ENCODE results near the gene RASIP1. TPM values are rescaled to one million over a fixed set of nuclear protein-coding genes. Genes with fewer than 3 reads are reported as not detected.
"Not testable (repeated sequence)": the region's sequence is repeated elsewhere in the genome, so short reads cannot be mapped to it uniquely, and the experiment has no call there.

Gene RASIP1
- total and polyA plus RNA-seq, 4 donors: 1.8 to 31.2 (median 9.4) TPM

- 43 to 45% methylated on average over 11 of the region's 11 CpGs for WGBS, 2 donors
- ATAC-seq (ENCODE audit: low FRiP score): peak; percentile 32
Observed at GRCh38 chr19:48724796-48725753, 15.3 kb downstream of the RASIP1 start.

GRCh38 chr19:48722196-48722708 is 18.2 kb downstream of the RASIP1 start:
- H3K9me3 ChIP-seq (ENCODE audit: control insufficient read depth, low read length): no peaks in the 10 kb centered on the region
- WGBS, 2 donors: 80 to 81% methylated on average over 11 of the region's 11 CpGs
- no peak overlapping the region for H3K4me3 ChIP-seq (ENCODE audit: low read length in 2 of 2)
- DNase-seq (no peak), ATAC-seq (ENCODE audit: low FRiP score) (no peak)
- no peak overlapping the region for H3K27ac ChIP-seq (ENCODE audit: low read depth in 1 of 2, low read length in 2 of 2)
- intact Hi-C loops (cut with DNase I): no loop called here
- no peaks in the 10 kb centered on the region for H3K4me1 ChIP-seq (ENCODE audit: control insufficient read depth in 1 of 2, insufficient read depth in 2 of 2, low read length in 2 of 2)
- no peaks in the 10 kb centered on the region for H3K27me3 ChIP-seq (ENCODE audit: control insufficient read depth in 1 of 2, insufficient read depth in 2 of 2, low read length in 1 of 2)
- H3K36me3 ChIP-seq (ENCODE audit: control insufficient read depth in 1 of 2, insufficient read depth in 2 of 2, low read length in 1 of 2): no peaks in the 10 kb centered on the region

More at GRCh38 chr19:48724796-48725753, 15.3 kb downstream of the RASIP1 start:
- Histone ChIP-seq H3K4me3 (ENCODE audit: low read length in 2 of 2) (no peak overlapping the region), H3K4me1 (ENCODE audit: control insufficient read depth in 1 of 2, insufficient read depth in 2 of 2, low read length in 2 of 2) (no peaks in the 10 kb centered on the region), H3K27ac (ENCODE audit: low read depth in 1 of 2, low read length in 2 of 2) (peak overlapping the region in 1 of 2 donors; percentile 25), H3K27me3 (ENCODE audit: control insufficient read depth in 1 of 2, insufficient read depth in 2 of 2, low read length in 1 of 2) (no peaks in the 10 kb centered on the region), H3K36me3 (ENCODE audit: control insufficient read depth in 1 of 2, insufficient read depth in 2 of 2, low read length in 1 of 2) (no peaks in the 10 kb centered on the region), H3K9me3 (ENCODE audit: control insufficient read depth, low read length) (no peaks in the 10 kb centered on the region)
- peak in 1 of 2 donors; percentile 66 for DNase-seq
- intact Hi-C loops (cut with DNase I): no loop called here

- Histone ChIP-seq H3K27ac (ENCODE audit: low read depth in 1 of 2, low read length in 2 of 2) (peak overlapping the region in 1 of 2 donors; percentile 93), H3K27me3 (ENCODE audit: control insufficient read depth in 1 of 2, insufficient read depth in 2 of 2, low read length in 1 of 2) (no peaks in the 10 kb centered on the region), H3K4me3 (ENCODE audit: low read length in 2 of 2) (peak overlapping the region; percentile 15 to 31), H3K4me1 (ENCODE audit: control insufficient read depth in 1 of 2, insufficient read depth in 2 of 2, low read length in 2 of 2) (no peaks in the 10 kb centered on the region), H3K36me3 (ENCODE audit: control insufficient read depth in 1 of 2, insufficient read depth in 2 of 2, low read length in 1 of 2) (no peaks in the 10 kb centered on the region), H3K9me3 (ENCODE audit: control insufficient read depth, low read length) (no peaks in the 10 kb centered on the region)
- 1% methylated on average over 42 of the region's 42 CpGs for WGBS, 2 donors
- intact Hi-C loops (cut with DNase I): no loop called here
- peak; percentile 99 to 100 for DNase-seq
- peak; percentile 90 for ATAC-seq (ENCODE audit: low FRiP score)
Observed at GRCh38 chr19:48720613-48721296, 19.7 kb downstream of the RASIP1 start.

GRCh38 chr19:48720251-48720612 is 20.2 kb downstream of the RASIP1 start:
- Histone ChIP-seq H3K36me3 (ENCODE audit: control insufficient read depth in 1 of 2, insufficient read depth in 2 of 2, low read length in 1 of 2) (no peaks in the 10 kb centered on the region), H3K4me3 (ENCODE audit: low read length in 2 of 2) (no peak overlapping the region), H3K27ac (ENCODE audit: low read depth in 1 of 2, low read length in 2 of 2) (peak overlapping the region in 1 of 2 donors; percentile 22), H3K9me3 (ENCODE audit: control insufficient read depth, low read length) (no peaks in the 10 kb centered on the region), H3K27me3 (ENCODE audit: control insufficient read depth in 1 of 2, insufficient read depth in 2 of 2, low read length in 1 of 2) (no peaks in the 10 kb centered on the region), H3K4me1 (ENCODE audit: control insufficient read depth in 1 of 2, insufficient read depth in 2 of 2, low read length in 2 of 2) (no peaks in the 10 kb centered on the region)
- 2% methylated on average over 12 of the region's 12 CpGs for WGBS, 2 donors
- DNase-seq: no peak
- peak; percentile 13 for ATAC-seq (ENCODE audit: low FRiP score)
- intact Hi-C loops (cut with DNase I): no loop called here

GRCh38 chr19:48719263-48720171 is 20.9 kb downstream of the RASIP1 start, which contains the start of gene MAMSTR:
TSS of gene MAMSTR (minus strand) at chr19:48719725. CDS start at chr19:48719031, 694 bp downstream.
- H3K36me3 ChIP-seq (ENCODE audit: control insufficient read depth in 1 of 2, insufficient read depth in 2 of 2, low read length in 1 of 2): no peaks in the 10 kb centered on the region
- no peak within 1 kb of the TSS for H3K4me3 ChIP-seq (ENCODE audit: low read length in 2 of 2)
- H3K27me3 ChIP-seq (ENCODE audit: control insufficient read depth in 1 of 2, insufficient read depth in 2 of 2, low read length in 1 of 2): no peaks in the 10 kb centered on the region
- no peaks in the 10 kb centered on the region for H3K4me1 ChIP-seq (ENCODE audit: control insufficient read depth in 1 of 2, insufficient read depth in 2 of 2, low read length in 2 of 2)
- intact Hi-C loops (cut with DNase I): loop anchor here in 1 of 2 donors (5.0 kb wide), 1 partner anchor 72 kb away; the partner anchor contains the start of gene CA11
- DNase-seq (peak in 1 of 2 donors; percentile 63), ATAC-seq (ENCODE audit: low FRiP score) (no peak)
- 65 to 72% methylated on average over 30 to 33 of the region's 33 CpGs for WGBS, 2 donors
- peak within 1 kb of the TSS in 1 of 2 donors; percentile 22 for H3K27ac ChIP-seq (ENCODE audit: low read depth in 1 of 2, low read length in 2 of 2)
- no peaks in the 10 kb centered on the region for H3K9me3 ChIP-seq (ENCODE audit: control insufficient read depth, low read length)

- H3K4me3 ChIP-seq (ENCODE audit: low read length in 2 of 2): no peak overlapping the region
- H3K4me1 ChIP-seq (ENCODE audit: control insufficient read depth in 1 of 2, insufficient read depth in 2 of 2, low read length in 2 of 2): no peaks in the 10 kb centered on the region
- H3K27ac ChIP-seq (ENCODE audit: low read depth in 1 of 2, low read length in 2 of 2): no peak overlapping the region
- H3K27me3 ChIP-seq (ENCODE audit: control insufficient read depth in 1 of 2, insufficient read depth in 2 of 2, low read length in 1 of 2): no peaks in the 10 kb centered on the region
- intact Hi-C loops (cut with DNase I): loop anchor here in 1 of 2 donors (5.0 kb wide), 1 partner anchor 71 kb away; the partner anchor contains the start of gene CA11
- ATAC-seq (ENCODE audit: low FRiP score) (no peak), DNase-seq (no peak)
- H3K36me3 ChIP-seq (ENCODE audit: control insufficient read depth in 1 of 2, insufficient read depth in 2 of 2, low read length in 1 of 2): no peaks in the 10 kb centered on the region
- 32 to 41% methylated on average over 15 of the region's 15 CpGs for WGBS, 2 donors
- no peaks in the 10 kb centered on the region for H3K9me3 ChIP-seq (ENCODE audit: control insufficient read depth, low read length)
Observed at GRCh38 chr19:48718711-48719231, 21.6 kb downstream of the RASIP1 start.

GRCh38 chr19:48718106-48718505 is 22.3 kb downstream of the RASIP1 start:
- not testable (repeated sequence) for H3K4me1 ChIP-seq (ENCODE audit: control insufficient read depth in 1 of 2, insufficient read depth in 2 of 2, low read length in 2 of 2); H3K9me3 ChIP-seq (ENCODE audit: control insufficient read depth, low read length); H3K27me3 ChIP-seq (ENCODE audit: control insufficient read depth in 1 of 2, insufficient read depth in 2 of 2, low read length in 1 of 2); DNase-seq; H3K27ac ChIP-seq (ENCODE audit: low read depth in 1 of 2, low read length in 2 of 2); ATAC-seq (ENCODE audit: low FRiP score); H3K36me3 ChIP-seq (ENCODE audit: control insufficient read depth in 1 of 2, insufficient read depth in 2 of 2, low read length in 1 of 2); H3K4me3 ChIP-seq (ENCODE audit: low read length in 2 of 2)
- intact Hi-C loops (cut with DNase I): loop anchor here in 1 of 2 donors (5.0 kb wide), 1 partner anchor 71 kb away; the partner anchor contains the start of gene CA11
- 89 to 93% methylated on average over 12 to 13 of the region's 13 CpGs for WGBS, 2 donors

Data from aorta (tissue), 5 donors.